HepG2 (cell line): ENCODE measurements around the gene USP10. TPM values are rescaled to one million over a fixed set of nuclear protein-coding genes. Genes with fewer than 3 reads are reported as not detected.

Experiments used
- ATAC-seq: fragments of 200-7000 bp; cut with Tn5 transposase; 3 replicates; pipeline ENCODE4 v1.9.1; 2020; ENCODE audit warnings: mild to moderate bottlenecking, moderate library complexity
- BruUV-seq: library from RNA; stranded (reverse); fragments of 400-500 nt; replicated peaks from 2 replicates; lab custom pipeline; 2021; lab: Mats Ljungman, UMichigan
- CTCF ChIA-PET: fragments of 300-600 bp; formaldehyde crosslinking; extraction: SDS; loops from one replicate; lab custom pipeline; 2021; ENCODE audit warnings: low total read pairs, inconsistent platforms, low intra/inter-chr PET ratio; lab: Yijun Ruan, JAX
- POLR2A ChIA-PET: fragments of 350-600 bp; sonication (Branson Sonifier 250); formaldehyde crosslinking; loops from one replicate; lab custom pipeline; 2020; ENCODE audit warnings: antibody characterized with exemption, inconsistent platforms; lab: Yijun Ruan, JAX
- DNase-seq: peaks from one replicate; pipeline ENCODE4 v3.0.0-alpha.2; 2015; ENCODE audit warnings: low spot score
- FAIRE-seq: peaks from 3 replicates; lab custom pipeline; 2011; peaks lifted over from hg19 to GRCh38; lab: Jason Lieb, UNC
- H2AFZ ChIP-seq: one replicate; pipeline ENCODE4 v1.6.1; 2011; ENCODE audit warnings: low read length, inconsistent platforms
- H3K27ac ChIP-seq: fragments of 300-600 bp; 3 replicates; pipeline ENCODE4 v1.8.0; 2011; ENCODE audit warnings: mixed run types, mild to moderate bottlenecking, mixed read lengths, low read length, inconsistent platforms; ENCODE audit not compliant: insufficient read depth; ENCODE audit errors: extremely low read length
- H3K27me3 ChIP-seq, 2 experiments: fragments of 200-600 bp in 1 of 2; 2 replicates in 1 of 2; 3 replicates in 1 of 2; pipeline versions ENCODE4 v1.6.0 to v1.8.0; 2011; ENCODE audit warnings: low read length in 2 of 2, mild to moderate bottlenecking in 2 of 2, moderate library complexity in 2 of 2, inconsistent platforms in 1 of 2; ENCODE audit not compliant: insufficient read depth in 2 of 2, control insufficient read depth in 1 of 2
- H3K36me3 ChIP-seq, 2 experiments: fragments of 200-600 bp in 1 of 2; replicated peaks in 1 of 2; 2 replicates in 1 of 2; 3 replicates in 1 of 2; pipeline versions ENCODE4 v1.5.1 to v1.8.0; 2011; ENCODE audit warnings: low read length in 2 of 2, inconsistent platforms in 1 of 2; ENCODE audit not compliant: insufficient read depth in 2 of 2, control insufficient read depth in 1 of 2
- H3K4me1 ChIP-seq: 2 replicates; pipeline ENCODE4 v1.5.1; 2012; ENCODE audit warnings: low read length, inconsistent platforms; ENCODE audit not compliant: insufficient read depth
- H3K4me2 ChIP-seq: 2 replicates; pipeline ENCODE4 v1.6.0; 2011; ENCODE audit warnings: low read depth, low read length, inconsistent platforms
- H3K4me3 ChIP-seq, 3 experiments: fragments of 200-600 bp in 1 of 3; sonication (generic), shearing (Covaris generic) in 1 of 3; replicated peaks in 1 of 3; 2 replicates each; pipeline ENCODE4 v1.5.1; 2011 to 2016; ENCODE audit warnings: low read length in 3 of 3, inconsistent platforms in 2 of 3, low read depth in 2 of 3, mild to moderate bottlenecking in 2 of 3, control low read depth in 1 of 3, mixed read lengths in 1 of 3; ENCODE audit not compliant: insufficient read depth in 1 of 3
- H3K79me2 ChIP-seq: one replicate; pipeline ENCODE4 v1.6.1; 2011; ENCODE audit warnings: low read length, inconsistent platforms; ENCODE audit not compliant: insufficient read depth
- H3K9ac ChIP-seq: 2 replicates; pipeline ENCODE4 v1.6.0; 2011; ENCODE audit warnings: mild to moderate bottlenecking, low read depth, low read length, inconsistent platforms; ENCODE audit not compliant: insufficient read depth
- H3K9me3 ChIP-seq: 2 replicates; pipeline ENCODE4 v1.5.1; 2012; ENCODE audit warnings: mild to moderate bottlenecking, low read length
- H4K20me1 ChIP-seq: 2 replicates; pipeline ENCODE4 v1.6.0; 2011; ENCODE audit warnings: inconsistent platforms, mild to moderate bottlenecking, low read length, moderate library complexity; ENCODE audit not compliant: insufficient read depth
- GABPA ChIP-seq, 2 experiments: IDR thresholded peaks; 2 replicates each; pipeline ENCODE4 v1.6.1; 2011 to 2016; ENCODE audit warnings: low read depth in 2 of 2, low read length in 1 of 2, missing biosample characterization in 1 of 2, missing genetic modification characterization in 1 of 2
- IKZF1 ChIP-seq: fragments of 450-650 bp; IDR thresholded peaks from 2 replicates; pipeline ENCODE4 v1.7.1; 2016
- MAX ChIP-seq: IDR thresholded peaks from 2 replicates; pipeline ENCODE4 v1.6.1; 2012; ENCODE audit warnings: inconsistent platforms
- NFYB ChIP-seq: sonication (generic); formaldehyde crosslinking; IDR thresholded peaks from 2 replicates; pipeline ENCODE4 v1.4.0; 2020; ENCODE audit warnings: missing genetic modification reagents
- NFYC ChIP-seq: IDR thresholded peaks from 2 replicates; pipeline ENCODE4 v1.6.1; 2016; ENCODE audit warnings: missing genetic modification reagents, missing compliant biosample characterization
- PBX3 ChIP-seq: sonication (generic); formaldehyde crosslinking; IDR thresholded peaks from 2 replicates; pipeline ENCODE4 v1.8.1; 2023; ENCODE audit warnings: missing genetic modification reagents, inconsistent platforms, borderline replicate concordance
- RARA ChIP-seq: IDR thresholded peaks from 2 replicates; pipeline ENCODE4 v1.6.1; 2016; ENCODE audit warnings: missing genetic modification reagents, missing compliant biosample characterization
- REXO4 ChIP-seq: sonication (generic); formaldehyde crosslinking; IDR thresholded peaks from 2 replicates; pipeline ENCODE4 v1.8.0; 2022; ENCODE audit warnings: missing genetic modification reagents, mild to moderate bottlenecking, borderline replicate concordance
- SIN3A ChIP-seq: IDR thresholded peaks from 2 replicates; pipeline ENCODE4 v1.6.1; 2011; ENCODE audit warnings: low read depth, mild to moderate bottlenecking, control low read depth, low read length, borderline replicate concordance
- THAP7 ChIP-seq: sonication (generic); formaldehyde crosslinking; IDR thresholded peaks from 2 replicates; pipeline ENCODE4 v1.8.1; 2023; ENCODE audit warnings: mild to moderate bottlenecking, missing genetic modification reagents
- USF2 ChIP-seq, 2 experiments: sonication (generic) in 1 of 2; formaldehyde crosslinking in 1 of 2; IDR thresholded peaks; 2 replicates each; pipeline versions ENCODE4 v1.5.1 to v1.6.1; 2011 to 2020; ENCODE audit warnings: borderline replicate concordance in 1 of 2, low read depth in 1 of 2, low read length in 1 of 2, mild to moderate bottlenecking in 1 of 2, missing genetic modification reagents in 1 of 2, moderate library complexity in 1 of 2
- ZFP41 ChIP-seq: sonication (generic); formaldehyde crosslinking; IDR thresholded peaks from 2 replicates; pipeline ENCODE4 v1.4.0; 2020; ENCODE audit warnings: mild to moderate bottlenecking, missing genetic modification reagents, borderline replicate concordance
- ZKSCAN5 ChIP-seq: sonication (generic); formaldehyde crosslinking; IDR thresholded peaks from 2 replicates; pipeline ENCODE4 v1.5.1; 2020; ENCODE audit warnings: mild to moderate bottlenecking, missing genetic modification reagents
- ZNF274 ChIP-seq: sonication (generic); formaldehyde crosslinking; IDR thresholded peaks from 2 replicates; pipeline ENCODE4 v1.5.1; 2020; ENCODE audit warnings: mild to moderate bottlenecking, missing genetic modification reagents
- ZNF543 ChIP-seq: sonication (generic); formaldehyde crosslinking; IDR thresholded peaks from 2 replicates; pipeline ENCODE4 v1.4.0; 2020; ENCODE audit warnings: mild to moderate bottlenecking, missing genetic modification reagents
- ZNF790 ChIP-seq: sonication (generic); formaldehyde crosslinking; IDR thresholded peaks from 2 replicates; pipeline ENCODE4 v1.8.0; 2022; ENCODE audit warnings: missing genetic modification reagents, mild to moderate bottlenecking, borderline replicate concordance
- WGBS: methylation state at CpG from one replicate; pipeline ENCODE4 v1.1.6; 2017; ENCODE audit warnings: low lambda C conversion rate; 5-methylcytosine and 5-hydroxymethylcytosine counted together
- in situ Hi-C: cut with HindIII; loops from 2 replicates; pipeline ENCODE4 v1.10.0; 2017; ENCODE audit warnings: low pct_unique_long_range_greater_than_20kb; ENCODE audit not compliant: extremely low pct_ligation_motif_present
- intact Hi-C: fragments of 100-400 bp; cut with micrococcal nuclease; formaldehyde crosslinking; loops from one replicate; pipeline ENCODE4 v1.10.0; 2022; ENCODE audit not compliant: unreplicated experiment
- polyA plus RNA-seq, 8 experiments: library from polyadenylated mRNA; depleted of rRNA in 3 of 8; stranded (reverse) in 7 of 8; unstranded in 1 of 8; fragments of >200 nt; fragmentation: Illumina TruSeq in 4 of 8; extraction: Trizol in 4 of 8; gene quantifications; 2 replicates each; pipeline versions ENCODE4 v1.2.1 to v1.2.3, GENCODE V29; 2011 to 2016; ENCODE audit warnings: low read depth in 4 of 8, missing spikeins in 1 of 8, mixed read lengths in 1 of 8; ENCODE audit not compliant: insufficient read depth in 1 of 8
- total RNA-seq, 5 experiments: library from RNA; depleted of rRNA; stranded (reverse); fragments of >200 nt; fragmentation: Illumina TruSeq; extraction: Trizol; gene quantifications; 2 replicates each; pipeline ENCODE4 v1.2.3, GENCODE V29; 2016; ENCODE audit warnings: low read depth in 1 of 5

USP10 gene
- total and polyA plus RNA-seq, 2 of the 13 experiments (the other 11 are each of a cell fraction or from before 2014, with no cell fraction given), result 79.1 to 122 TPM

GRCh38 chr16:84686707-84687298, 13.0 kb upstream of the USP10 start:
- FAIRE-seq, result no peak
- Histone ChIP-seq H3K4me2 (no peak overlapping the region), H3K9me3 (no peaks in the 10 kb centered on the region), H3K9ac (no peak overlapping the region), H3K27ac (no peak overlapping the region), H3K4me1 (peaks cover 31% of the 10 kb centered on the region), H3K4me3 (no peak overlapping the region), H4K20me1 (no peaks in the 10 kb centered on the region), H2AFZ (no peak overlapping the region)
- ChIA-PET CTCF (no interaction called here), POLR2A (no interaction called here)
- intact Hi-C loops (no loop called here), in situ Hi-C loops (no loop called here)
- ATAC-seq, result peak; percentile 39
- DNase-seq, result no peak
- TF ChIP-seq NFYC (CRISPR knock-in tag) (peak; percentile 59; the same call in 1 of the 2 replicates), ZNF543 (CRISPR knock-in tag) (no peak), IKZF1 (no peak), REXO4 (no peak), RARA (0 out of 2 replicates have a peak, but pooled peaks have one; percentile 14), ZFP41 (CRISPR knock-in tag) (no peak), ZNF790 (CRISPR knock-in tag) (no peak), ZKSCAN5 (CRISPR knock-in tag) (peak; percentile 96), NFYB (CRISPR knock-in tag) (peak; percentile 59; the same call in 1 of the 2 replicates), ZNF274 (CRISPR knock-in tag) (0 out of 2 replicates have a peak, but pooled peaks have one; percentile 47), SIN3A (no peak), GABPA (IDR thresholded peaks at IDR 0.05; ENCODE audit: low read depth, low read length) (no peak), GABPA (CRISPR knock-in tag; IDR thresholded peaks at IDR 0.05; ENCODE audit: low read depth) (no peak), THAP7 (CRISPR knock-in tag) (0 out of 2 replicates have a peak, but pooled peaks have one; percentile 24), PBX3 (CRISPR knock-in tag) (no peak), MAX (peak; percentile 39; the same call in 1 of the 2 replicates), USF2 (IDR thresholded peaks at IDR 0.05; ENCODE audit: low read depth, low read length) (peak; percentile 35; the same call in 1 of the 2 replicates), USF2 (CRISPR knock-in tag; IDR thresholded peaks at IDR 0.05; ENCODE audit: borderline replicate concordance) (no peak; the same call in 1 of the 2 replicates)
- TF ChIP-seq, all 625 proteins: peak for 8
- 64% methylated on average over 5 of the region's 6 CpGs for WGBS
- BruUV-seq, result no TSS peak
- Histone ChIP-seq H3K79me2 (no peaks in the 10 kb centered on the region), H3K36me3 (no peaks in the 10 kb centered on the region), H3K27me3 (peaks cover 0 to 9% of the 10 kb centered on the region in 2 experiments; a peak in 2 of 5 replicates)
